CD4-positive, alpha-beta T cell treated with Interleukin-2 at 100 ng/mL for 4 hours (primary cell): ENCODE measurements around the gene RAB31.

Experiments used
- DNase-seq: peaks from one replicate; pipeline ENCODE4 v3.0.0-alpha.2; 2020; ENCODE audit warnings: low spot score

Gene RAB31

DNA sequence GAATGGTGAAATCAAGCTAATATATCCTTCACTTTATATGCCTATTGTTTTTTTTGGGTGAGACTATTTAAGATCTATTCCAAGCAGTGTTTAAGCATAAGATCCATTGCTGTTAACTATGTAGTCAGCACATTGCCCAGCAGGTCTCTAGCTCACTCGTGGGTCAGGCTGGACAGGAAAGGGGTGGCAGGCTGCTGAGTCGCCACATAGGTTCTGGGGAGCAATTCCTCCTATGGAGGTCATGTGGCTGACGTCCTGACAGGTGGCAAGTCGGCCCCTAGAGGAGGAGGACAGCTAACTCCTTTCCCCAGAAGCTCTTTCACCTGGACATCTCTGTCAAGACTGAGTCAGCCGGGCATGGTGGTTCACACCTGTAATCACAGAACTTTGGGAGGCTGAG lies 13.9 kb upstream of the RAB31 start:
- DNase-seq, result no peak

DNA sequence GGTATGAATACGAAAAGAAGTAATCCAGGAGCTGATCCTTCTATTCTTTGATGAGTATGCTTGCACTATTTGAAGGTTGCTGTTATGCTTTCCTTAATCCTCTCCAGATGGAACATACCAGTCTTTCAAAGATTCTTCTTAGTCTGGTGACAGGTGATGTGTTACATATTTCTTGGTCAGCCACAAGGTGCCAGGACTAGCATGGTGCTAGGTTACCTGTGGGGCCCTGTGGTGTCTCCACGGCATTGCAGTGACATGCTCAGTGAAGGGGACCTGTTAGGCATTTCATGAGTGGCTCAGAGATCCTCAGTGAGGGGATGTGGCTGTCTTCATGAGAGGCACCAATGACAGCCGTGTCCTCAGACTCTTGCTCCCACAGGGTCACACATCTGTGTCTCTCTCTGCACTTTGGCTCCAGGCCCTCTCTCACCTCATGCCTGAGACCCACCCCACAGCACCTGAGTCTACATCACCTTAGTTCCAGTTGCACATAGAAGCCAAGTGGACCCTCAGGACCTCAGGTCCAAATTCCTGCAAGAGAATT lies 13.1 kb upstream of the RAB31 start:
- DNase-seq, result no peak

DNA sequence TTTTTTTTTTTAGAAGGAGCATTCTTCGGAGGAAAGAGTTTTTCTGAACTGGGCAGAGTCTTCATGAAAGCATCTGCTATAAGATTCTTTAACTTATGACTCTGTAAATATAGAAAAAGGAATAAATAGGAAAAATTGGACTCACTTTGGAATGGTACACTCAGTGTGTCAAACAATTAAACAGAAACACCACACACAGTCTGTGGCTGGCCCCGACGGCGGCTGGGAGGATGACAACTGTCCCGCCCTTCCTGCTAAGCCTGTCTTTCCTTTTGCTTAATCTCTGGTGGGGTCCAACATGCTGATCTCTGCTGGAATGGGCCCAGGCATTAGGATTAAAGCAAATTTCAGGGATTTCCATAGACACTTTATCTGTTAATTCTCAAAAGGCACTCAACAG lies 12.5 kb upstream of the RAB31 start:
- no peak for DNase-seq

DNA sequence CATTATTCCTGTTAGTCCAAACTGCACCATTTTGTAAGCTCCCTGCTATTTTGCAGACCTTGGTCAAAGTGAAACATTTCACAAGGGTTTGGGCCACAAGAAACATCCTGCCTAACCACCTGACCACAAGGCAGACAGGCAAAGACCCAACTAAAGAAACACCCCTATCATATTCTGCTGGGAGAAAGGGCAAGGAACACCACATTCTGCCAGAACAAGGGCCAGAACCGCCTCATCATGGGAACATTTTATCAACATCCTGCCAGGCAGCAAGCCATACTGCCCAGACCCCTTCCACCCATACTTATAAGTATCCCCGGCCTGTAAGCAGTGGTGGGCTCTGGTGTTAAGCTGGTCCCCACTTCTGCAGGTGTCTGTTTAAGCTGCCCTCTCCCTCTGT lies 12.0 kb upstream of the RAB31 start:
- no peak for DNase-seq

DNA sequence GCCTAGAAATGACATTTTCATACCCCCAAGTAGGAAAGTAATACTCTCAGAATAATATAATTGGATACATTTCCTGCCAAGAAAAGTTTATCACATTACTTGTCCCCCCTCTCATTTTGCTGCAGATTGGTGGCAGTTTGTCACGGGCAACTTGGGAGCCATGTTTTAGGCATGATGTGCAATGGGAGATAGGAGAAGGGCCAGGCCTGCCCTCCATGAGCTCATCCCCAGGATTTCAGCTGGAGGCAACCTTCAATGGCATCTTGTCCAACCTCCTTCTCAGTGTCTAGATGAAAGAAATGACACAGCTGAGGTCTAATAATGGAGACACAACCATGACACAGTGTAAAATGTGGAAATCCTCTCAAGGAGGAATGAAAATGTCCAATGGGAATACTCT lies 11.4 kb upstream of the RAB31 start:
- no peak for DNase-seq

DNA sequence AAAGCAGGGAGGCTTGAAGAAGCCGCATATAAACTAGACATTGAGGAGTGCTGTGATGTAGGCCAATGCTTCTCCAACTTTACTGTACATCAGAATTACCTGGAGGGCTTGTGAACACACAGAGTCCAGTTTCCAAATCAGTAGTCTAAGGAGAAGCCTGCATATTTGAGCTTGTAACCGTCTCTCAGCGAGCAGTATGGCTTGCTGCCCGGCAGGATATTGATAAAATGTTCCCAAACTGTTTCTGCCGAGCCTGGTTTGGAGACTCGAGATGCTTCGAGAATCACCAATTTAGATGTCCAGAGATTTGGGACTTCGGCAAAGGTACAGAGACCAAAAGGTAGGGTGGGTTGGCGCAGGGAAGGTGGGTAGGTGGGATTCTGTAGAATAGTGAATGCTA lies 11.0 kb upstream of the RAB31 start:
- DNase-seq, result no peak

DNA sequence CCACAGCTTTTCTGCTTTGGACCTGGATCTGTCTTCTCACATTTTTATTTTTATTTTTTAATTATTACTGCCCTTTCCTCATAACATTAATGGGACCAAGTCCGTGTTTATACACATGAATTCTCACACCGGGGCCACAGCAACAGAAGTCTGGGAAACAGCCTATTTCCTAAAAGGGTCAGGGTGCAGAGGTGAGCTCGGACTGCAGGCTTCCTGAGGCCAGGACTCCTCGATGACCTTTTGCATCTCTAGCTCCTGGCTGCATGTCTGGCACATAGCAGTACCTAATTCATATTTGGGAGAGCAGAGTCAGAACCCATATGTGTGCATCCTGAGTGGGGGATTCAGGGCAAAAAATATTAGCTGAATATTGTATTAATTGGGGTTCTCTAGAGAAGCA lies 9.6 kb upstream of the RAB31 start:
- DNase-seq, result no peak

DNA sequence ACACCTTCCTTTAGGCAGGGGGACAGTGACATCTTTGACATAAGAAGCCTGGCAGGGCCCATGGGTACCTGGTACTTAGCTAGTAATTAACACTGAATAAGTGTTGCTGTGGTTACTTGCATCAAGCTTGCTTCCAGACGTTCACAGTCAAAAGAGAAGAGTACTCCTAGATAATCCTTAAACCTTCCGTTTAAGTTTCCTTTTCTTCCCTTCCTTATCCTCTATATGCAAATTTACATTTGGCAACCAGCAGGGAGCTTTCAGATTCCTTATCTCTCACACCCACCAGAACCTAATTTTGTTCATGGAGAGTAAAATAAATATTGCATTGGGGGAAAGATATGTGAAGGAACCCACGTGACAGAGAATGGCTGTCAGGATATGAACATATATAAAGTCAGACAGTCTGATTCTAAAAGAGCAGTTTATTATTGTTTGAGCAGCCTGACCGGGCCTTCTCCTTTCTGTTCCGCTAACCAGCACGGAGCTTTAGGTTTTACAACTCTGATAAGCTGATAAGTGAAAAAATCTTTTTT lies 7.8 kb upstream of the RAB31 start:
- DNase-seq, result no peak

DNA sequence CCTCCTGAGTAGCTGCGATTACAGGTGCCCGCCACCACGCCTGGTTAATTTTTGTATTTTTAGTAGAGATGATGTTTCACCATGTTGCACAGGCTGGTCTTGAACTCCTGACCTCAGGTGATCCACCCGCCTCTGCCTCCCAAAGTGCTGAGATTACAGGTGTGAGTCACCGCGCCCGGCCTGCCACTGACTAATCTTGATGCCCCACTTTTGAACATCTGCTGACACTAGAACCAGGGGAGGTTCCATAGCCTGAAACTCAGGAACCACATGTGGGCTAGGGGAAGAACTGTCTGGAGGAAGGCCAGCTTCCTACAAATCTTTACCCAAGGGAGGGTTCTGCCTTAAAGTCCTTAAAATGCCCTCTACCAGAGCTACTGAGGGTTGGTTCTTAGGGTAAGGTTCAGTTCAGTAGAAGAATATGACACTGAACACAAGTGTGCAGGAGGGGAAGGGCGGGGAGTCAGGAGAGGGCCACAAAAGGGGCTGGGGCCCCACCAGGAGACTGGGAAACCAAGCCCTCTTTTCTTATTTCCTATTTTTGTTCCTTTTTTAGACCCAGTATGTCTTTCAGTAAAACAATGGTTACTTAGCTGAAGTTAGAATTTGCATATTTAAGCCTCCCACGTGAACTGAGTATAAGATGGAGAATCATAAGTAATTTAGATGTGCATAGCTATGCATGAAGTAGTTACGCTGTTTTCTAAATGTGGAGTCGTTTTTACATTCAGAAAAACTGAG lies 6.3 kb upstream of the RAB31 start:
- DNase-seq, result no peak

DNA sequence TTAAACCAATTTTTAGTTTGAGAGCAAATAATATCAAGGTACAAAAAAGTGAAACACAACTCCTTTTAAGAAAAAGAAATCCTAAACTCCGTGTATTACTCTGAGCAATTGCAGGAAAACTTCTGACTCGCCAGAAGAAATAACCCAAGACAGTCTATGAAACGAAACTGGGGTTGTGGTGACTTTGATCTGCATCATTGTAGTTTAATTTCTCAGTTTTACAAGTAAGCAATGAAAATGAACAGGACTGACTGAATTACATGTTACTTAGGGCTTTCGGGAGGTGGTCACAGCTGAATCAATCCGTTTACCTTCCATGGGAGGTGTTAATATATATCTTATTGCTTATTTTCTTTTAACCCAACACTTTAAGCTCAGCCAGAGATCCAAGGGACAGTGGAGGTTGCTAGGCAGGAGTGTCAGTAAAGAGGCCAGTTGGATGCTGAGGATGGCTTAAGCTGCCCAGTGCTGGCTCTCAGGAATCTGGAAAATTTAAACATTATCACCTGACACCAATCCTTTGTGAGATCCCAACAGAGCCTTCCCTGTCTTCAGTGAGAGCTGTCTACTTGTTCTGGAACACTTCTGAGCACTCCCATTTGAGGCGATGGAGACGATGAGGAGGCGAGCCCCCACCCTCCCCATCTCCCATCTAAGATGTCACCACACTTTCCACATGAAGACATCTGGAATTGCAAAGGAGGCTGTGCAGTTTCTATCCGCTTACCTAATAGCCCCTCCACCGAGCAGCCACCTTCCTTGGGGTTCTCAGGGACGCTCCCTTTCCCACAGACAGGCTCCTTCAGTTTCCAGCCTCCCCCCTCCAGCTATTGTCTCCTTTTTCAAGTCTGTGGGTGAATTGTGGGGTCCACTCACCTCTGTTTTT lies 3.6 kb upstream of the RAB31 start:
- DNase-seq, result no peak

DNA sequence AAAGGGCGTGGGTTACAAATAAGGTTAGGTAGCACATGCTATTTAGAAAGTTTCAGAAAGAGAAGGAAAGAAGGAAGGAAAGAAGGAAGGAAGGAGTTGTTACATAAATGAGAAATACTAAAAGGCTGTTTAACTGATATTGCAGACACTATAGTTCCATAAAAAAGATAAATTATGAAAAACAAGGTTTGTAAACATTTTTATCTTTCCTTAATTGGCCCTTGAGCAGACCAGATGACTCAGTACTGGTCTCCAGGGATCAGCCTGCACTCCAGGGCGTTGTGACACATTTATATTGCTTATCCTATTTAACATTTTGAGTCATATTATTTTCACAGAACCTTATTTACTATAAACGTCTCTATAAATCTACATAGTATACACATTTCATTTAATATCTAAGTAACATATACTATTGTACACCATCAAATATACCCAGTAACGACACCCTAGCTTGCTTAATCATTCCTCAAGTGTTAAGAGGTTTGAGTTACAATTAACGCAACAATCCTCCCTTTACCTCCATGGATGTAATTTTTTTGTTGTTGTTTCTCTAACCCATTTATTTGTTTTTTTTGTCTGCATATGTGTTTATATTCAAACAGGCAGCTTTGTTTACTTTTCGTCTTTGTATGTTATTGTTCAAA lies 2.8 kb upstream of the RAB31 start:
- no peak for DNase-seq

DNA sequence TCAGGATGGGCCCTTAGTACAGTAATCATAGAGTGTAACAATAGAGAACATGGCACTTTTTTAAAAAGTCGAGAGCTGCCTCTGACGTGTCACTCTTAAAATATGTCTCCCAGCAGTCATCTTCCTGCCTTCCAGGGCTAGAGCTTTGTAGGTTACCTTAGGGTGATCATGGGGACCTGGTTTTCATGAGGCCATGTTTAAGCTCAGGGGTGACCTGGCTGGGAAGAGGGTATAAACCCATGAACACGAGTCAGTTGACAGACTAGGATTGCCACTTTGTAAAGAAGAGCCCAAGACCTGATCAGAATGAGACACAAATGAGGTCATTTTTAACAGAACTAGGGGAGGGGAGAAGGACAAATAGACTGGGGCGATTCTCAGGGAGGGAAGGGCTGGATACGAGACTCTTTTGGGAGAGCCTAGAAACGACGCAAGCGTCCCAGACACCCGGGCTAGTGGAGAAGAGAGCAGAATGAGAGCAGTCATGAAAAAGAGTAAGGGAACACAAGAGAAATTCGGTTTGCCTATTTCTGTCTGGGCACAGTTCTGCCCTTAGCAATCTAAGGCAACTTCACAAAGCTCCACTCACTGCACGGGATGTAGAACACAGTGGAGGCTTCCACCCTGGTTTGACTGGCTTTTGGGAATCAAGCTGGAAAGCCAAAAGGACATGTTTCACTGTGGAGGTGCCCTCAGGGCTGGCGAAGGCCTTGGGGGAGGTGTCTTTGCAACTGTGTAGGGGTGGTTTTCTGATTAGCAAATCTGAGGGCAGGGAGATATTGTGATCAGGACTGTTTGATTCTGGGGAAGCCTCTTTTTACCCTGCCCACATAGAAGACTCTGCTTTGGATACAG lies 1.8 kb upstream of the RAB31 start:
- no peak for DNase-seq

DNA sequence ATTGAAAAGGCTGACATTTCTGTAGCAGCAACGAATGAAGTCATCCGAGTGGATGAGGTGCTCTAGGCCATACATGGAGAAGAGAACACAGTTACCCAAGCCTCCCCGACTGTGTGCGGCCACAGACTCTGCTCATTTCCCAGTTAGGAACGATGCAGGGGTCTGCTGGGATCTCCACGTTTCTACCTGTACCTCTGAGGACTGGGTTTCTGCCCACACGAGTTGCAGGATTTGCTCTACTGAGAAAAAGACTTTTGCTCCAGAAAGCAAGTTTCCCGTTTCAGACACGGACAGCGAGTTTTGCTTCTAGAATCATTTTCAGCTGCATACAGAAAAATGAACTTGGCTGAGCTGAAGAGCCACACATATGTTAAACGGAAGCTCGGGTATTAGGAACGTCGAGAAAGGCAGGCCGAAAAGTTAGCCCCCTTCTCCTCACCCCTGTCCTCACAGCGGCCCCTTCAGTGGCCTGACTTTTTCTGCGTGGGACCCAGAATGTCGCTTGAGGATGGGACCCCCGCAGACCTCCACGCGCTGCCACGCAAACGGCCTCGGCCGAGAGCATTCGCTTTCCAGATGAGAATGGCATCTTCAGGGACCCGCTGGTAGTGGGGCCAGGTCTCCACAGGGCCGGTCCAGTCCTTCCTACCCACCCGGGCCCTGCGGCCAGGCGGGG lies 582 bp upstream of the RAB31 start:
- DNase-seq, result no peak

DNA sequence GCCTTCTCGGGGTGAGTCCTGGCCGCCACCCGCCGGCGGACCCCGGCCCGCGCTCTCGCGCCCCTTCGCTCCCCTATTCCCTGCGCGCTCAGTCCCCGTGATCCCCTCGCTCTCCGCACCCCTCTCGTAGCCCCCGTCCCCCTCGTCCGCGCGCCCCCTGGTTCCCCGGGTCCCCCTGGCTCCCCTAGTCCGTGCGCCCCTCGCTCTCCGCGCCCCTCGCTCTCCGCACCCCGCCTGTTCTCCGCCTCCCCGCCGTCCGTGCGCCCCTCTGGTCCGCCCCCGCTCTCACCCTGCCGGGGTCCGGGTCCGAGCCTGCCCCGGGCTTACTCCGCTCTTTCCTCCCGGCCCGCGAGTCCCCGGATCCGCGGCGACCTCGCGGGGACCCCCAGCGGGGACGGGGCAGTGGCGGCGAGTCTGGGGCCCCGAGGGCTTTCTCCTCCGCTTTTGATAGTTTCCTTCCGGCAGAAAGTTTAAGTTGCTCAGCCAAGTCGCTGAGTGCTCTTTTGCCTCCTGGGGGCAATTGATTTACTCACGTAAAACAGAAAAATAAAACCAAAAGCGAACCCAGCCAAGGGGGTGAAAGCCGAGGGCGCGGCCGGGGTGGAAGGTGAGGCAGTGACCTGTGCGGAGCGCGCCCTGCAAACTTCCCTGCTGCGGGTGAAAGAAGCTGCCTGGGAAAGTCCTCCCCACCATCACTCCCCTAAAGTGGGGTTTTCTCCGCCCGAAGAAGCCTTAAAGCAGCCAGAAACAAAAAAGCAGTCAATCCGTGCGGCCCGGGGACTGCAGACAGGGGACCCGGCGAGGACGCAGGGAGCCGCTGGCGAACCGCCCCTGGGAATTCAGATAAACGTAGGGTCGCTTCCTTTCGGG lies 568 bp downstream of the RAB31 start:
- no peak for DNase-seq

DNA sequence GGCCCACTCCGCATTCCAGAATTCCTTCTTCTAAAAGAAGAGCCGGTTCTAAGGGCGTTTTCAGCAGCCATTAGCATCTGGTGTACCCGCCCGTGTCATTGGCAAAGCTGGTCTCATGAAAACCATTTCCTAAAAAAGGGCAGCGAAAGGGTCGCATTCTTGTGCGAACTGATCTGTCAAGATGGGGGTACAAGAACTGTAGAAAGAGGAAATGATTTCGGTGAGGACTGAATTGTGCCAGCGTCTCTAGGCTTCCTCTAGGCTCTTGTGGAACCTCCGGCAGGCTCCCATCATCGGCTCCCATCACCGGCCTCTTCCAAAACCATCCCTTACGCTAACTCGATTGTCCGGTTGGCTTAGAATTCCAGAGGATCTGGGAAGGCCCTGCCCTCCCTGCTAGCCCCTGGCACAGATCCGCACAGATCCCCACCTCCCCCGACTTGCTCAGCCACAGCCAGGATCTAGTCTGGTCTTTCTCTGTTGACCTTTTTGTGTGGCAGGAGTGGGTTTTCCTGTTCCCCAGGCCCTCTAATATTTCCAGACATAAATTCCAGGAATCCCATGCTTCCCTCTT lies 1.3 kb downstream of the RAB31 start:
- DNase-seq, result no peak

DNA sequence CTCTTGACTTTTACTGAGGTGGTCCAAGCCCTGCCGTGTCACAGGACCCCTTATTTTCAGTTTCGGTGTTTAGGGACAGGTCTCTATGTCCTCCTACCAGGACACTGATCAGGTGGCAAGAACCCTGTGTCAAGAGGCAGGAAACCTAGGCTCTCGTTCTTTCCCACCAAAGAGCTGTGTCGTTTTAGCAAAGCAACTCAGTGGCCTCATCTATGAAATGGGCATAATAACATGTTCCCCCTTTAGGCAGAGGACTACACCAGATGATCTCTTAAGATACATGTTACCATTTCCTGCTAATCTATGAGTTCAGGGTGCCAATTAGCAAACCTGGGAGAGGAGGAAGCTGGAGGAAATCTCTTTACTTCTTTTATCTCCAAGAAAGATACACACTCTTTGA lies 1.9 kb downstream of the RAB31 start:
- no peak for DNase-seq

DNA sequence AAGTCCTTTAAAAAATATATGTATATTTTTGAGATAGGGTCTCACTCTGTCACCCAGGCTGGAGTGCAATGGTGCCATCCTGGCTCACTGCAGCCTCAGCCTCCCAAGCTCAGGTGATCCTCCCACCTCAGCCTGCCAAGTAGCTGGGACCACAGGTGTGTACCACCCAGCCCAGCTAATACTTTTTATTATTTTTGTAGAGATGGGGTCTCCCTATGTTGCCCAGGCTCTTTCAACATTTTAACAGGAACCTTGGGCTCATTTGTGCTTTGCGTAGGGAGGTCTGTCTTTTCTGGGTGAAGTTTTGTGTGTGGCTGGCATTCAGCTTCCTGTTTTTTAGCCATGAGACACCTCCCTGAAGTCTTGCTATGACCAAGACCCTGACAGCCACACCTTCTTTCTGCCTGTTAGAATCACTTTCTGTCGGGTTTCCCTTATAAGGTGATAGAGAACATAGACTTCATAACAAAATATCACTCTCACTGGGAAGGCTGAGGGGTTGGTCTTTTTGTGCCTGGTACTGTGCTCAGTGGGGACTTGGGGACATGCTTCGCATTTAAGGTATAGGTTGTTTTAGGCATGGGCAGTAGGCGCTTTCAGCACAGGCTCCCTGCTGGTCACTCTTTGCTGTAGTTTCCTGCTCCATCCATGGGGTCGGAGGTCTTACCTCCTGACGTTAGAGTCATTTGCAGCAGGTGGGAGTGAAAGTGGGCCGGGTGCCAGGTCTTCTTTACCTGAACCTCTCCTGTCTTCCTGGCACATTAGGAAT lies 3.4 kb downstream of the RAB31 start:
- peak; percentile 3 for DNase-seq

DNA sequence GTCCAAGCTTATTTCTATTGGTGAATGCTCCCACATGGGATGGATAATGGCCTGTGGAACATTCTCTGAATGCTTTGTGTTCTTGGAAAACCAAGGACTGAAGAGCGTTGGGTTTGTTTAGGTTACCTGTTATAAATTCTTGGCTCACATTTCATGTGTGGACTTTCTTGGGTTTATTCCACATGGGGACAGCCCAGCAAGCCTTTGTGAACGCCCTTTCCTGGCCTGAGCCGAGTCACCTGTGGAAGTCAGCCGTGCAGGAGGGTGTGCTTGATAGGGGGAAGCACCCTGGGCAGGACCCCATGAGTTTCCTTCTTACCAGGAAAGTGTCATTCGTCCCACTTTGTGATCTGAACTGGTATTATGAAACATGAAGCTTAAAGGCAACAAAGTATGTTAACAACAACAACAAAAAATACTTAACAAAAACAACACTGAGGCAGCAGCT lies 4.1 kb downstream of the RAB31 start:
- DNase-seq, result no peak

DNA sequence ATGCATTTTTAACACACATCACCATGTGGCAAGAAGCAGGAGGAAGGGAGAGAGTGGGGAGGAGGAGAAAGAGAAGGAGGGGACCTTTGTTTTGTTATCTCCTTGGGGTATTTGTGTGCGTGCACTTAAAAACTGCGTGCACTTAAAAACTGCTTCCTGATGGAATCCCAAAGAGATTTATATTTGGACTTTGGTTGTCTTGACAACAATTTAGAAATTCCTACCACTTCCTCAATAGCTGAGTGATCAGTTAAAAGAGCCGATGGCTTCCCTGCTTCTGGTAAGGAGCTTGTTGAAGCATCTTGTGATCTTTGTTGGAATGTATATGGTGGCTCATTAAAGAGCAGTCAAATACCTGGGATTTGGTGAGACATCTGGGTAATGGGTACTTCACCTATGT lies 4.5 kb downstream of the RAB31 start:
- no peak for DNase-seq
